Ectodermal cell (in vitro differentiated cells): ENCODE data around the gene FAHD2A. TPM values are rescaled to one million over a fixed set of nuclear protein-coding genes. Genes with fewer than 3 reads are reported as not detected.
"Not testable (repeated sequence)": the region's sequence is repeated elsewhere in the genome, so short reads cannot be mapped to it uniquely, and the experiment has no call there.

Experiments
- H3K27ac ChIP-seq: 2 replicates; pipeline ENCODE4 v1.7.0; 2013; ENCODE audit warnings: mild to moderate bottlenecking, low read depth, low read length; ENCODE audit not compliant: insufficient read depth, poor library complexity, severe bottlenecking
- H3K27me3 ChIP-seq: 2 replicates; pipeline ENCODE4 v1.7.0; 2013; ENCODE audit warnings: mild to moderate bottlenecking, low read length; ENCODE audit not compliant: insufficient read depth, control insufficient read depth, poor library complexity, severe bottlenecking
- H3K36me3 ChIP-seq: one replicate; pipeline ENCODE4 v1.7.0; 2013; ENCODE audit warnings: low read length; ENCODE audit not compliant: control insufficient read depth, insufficient read depth
- H3K4me1 ChIP-seq: one replicate; pipeline ENCODE4 v1.7.0; 2013; ENCODE audit warnings: low read length; ENCODE audit not compliant: control insufficient read depth, insufficient read depth
- H3K4me3 ChIP-seq: 2 replicates; pipeline ENCODE4 v1.7.0; 2013; ENCODE audit warnings: low read depth, low read length, control low read depth; ENCODE audit not compliant: insufficient read depth
- H3K9me3 ChIP-seq: 2 replicates; pipeline ENCODE4 v1.7.0; 2013; ENCODE audit warnings: mild to moderate bottlenecking, low read length, moderate library complexity; ENCODE audit not compliant: control insufficient read depth
- WGBS, 2 experiments: methylation state at CpG; one replicate each; pipeline ENCODE4 v1.1.7; 2013; ENCODE audit warnings: missing lambda C conversion rate in 2 of 2; 5-methylcytosine and 5-hydroxymethylcytosine counted together
- polyA plus RNA-seq, 4 experiments: library from polyadenylated mRNA; stranded (reverse); fragments of 50-300 nt; gene quantifications; one replicate each; pipeline ENCODE4 v1.2.3, GENCODE V29; 2013

The FAHD2A gene
- 27.4 TPM for polyA plus RNA-seq (2013, experiment 1 of 4)
- polyA plus RNA-seq (2013, experiment 2 of 4), result 26.5 TPM
- polyA plus RNA-seq (2013, experiment 3 of 4), result 25.3 TPM
- polyA plus RNA-seq (2013, experiment 4 of 4), result 28.1 TPM

- no peaks in the 10 kb centered on the region for H3K27me3 ChIP-seq
- H3K27ac ChIP-seq, result no peak within 1 kb of the TSS
- no peaks in the 10 kb centered on the region for H3K9me3 ChIP-seq
- H3K36me3 ChIP-seq, result no peaks in the 10 kb centered on the region
- WGBS, 2 experiments, result 0 to 1% methylated on average over 64 of the region's 64 CpGs
- H3K4me1 ChIP-seq, result peaks cover under 1% of the 10 kb centered on the region
- H3K4me3 ChIP-seq, result peak within 1 kb of the TSS; percentile 67
Observed at GRCh38 chr2:95402370-95403203, at the start of gene FAHD2A. Gene FAHD2A (plus strand): TSS chr2:95402708. CDS start chr2:95405559, 2,851 bp downstream.

- no peaks in the 10 kb centered on the region for H3K36me3 ChIP-seq
- no peak overlapping the region for H3K27ac ChIP-seq
- H3K4me3 ChIP-seq, result no peak overlapping the region
- peaks cover 12% of the 10 kb centered on the region for H3K27me3 ChIP-seq
- no peaks in the 10 kb centered on the region for H3K4me1 ChIP-seq
- H3K9me3 ChIP-seq, result no peaks in the 10 kb centered on the region
- WGBS, 2 experiments, result 89 to 90% methylated on average over 10 of the region's 10 CpGs
Observed at GRCh38 chr2:95353055-95353575, 49.4 kb upstream of the FAHD2A start.

GRCh38 chr2:95353613-95354468 lies 48.7 kb upstream of the FAHD2A start:
- Histone ChIP-seq H3K36me3 (no peaks in the 10 kb centered on the region), H3K27me3 (peaks cover 4% of the 10 kb centered on the region), H3K4me3 (no peak overlapping the region), H3K9me3 (no peaks in the 10 kb centered on the region), H3K27ac (no peak overlapping the region), H3K4me1 (no peaks in the 10 kb centered on the region)
- WGBS, 2 experiments, result 88 to 90% methylated on average over 22 of the region's 22 CpGs

GRCh38 chr2:95354469-95354901 lies 48.0 kb upstream of the FAHD2A start:
- H3K9me3 ChIP-seq, result no peaks in the 10 kb centered on the region
- no peaks in the 10 kb centered on the region for H3K27me3 ChIP-seq
- no peak overlapping the region for H3K27ac ChIP-seq
- H3K4me3 ChIP-seq, result no peak overlapping the region
- H3K36me3 ChIP-seq, result no peaks in the 10 kb centered on the region
- WGBS, 2 experiments, result 94 to 96% methylated on average over 4 to 5 of the region's 5 CpGs
- no peaks in the 10 kb centered on the region for H3K4me1 ChIP-seq

GRCh38 chr2:95354925-95355324 lies 47.6 kb upstream of the FAHD2A start:
- no peaks in the 10 kb centered on the region for H3K9me3 ChIP-seq
- 92 to 94% methylated on average over 7 of the region's 8 CpGs for WGBS, 2 experiments

GRCh38 chr2:95355486-95355885 lies 47.0 kb upstream of the FAHD2A start:
- not testable (repeated sequence) for H3K36me3 ChIP-seq, H3K9me3 ChIP-seq, H3K27me3 ChIP-seq, H3K4me3 ChIP-seq, H3K4me1 ChIP-seq, H3K27ac ChIP-seq
- 88 to 100% methylated on average over 1 to 3 of the region's 5 CpGs for WGBS, 2 experiments

More at GRCh38 chr2:95354925-95355324, 47.6 kb upstream of the FAHD2A start:
- Histone ChIP-seq H3K27me3 (no peaks in the 10 kb centered on the region), H3K4me1 (no peaks in the 10 kb centered on the region), H3K4me3 (no peak overlapping the region), H3K27ac (no peak overlapping the region), H3K36me3 (no peaks in the 10 kb centered on the region)

GRCh38 chr2:95356821-95357700 lies 45.4 kb upstream of the FAHD2A start:
- Histone ChIP-seq H3K36me3 (no peaks in the 10 kb centered on the region), H3K4me1 (no peaks in the 10 kb centered on the region), H3K27me3 (no peaks in the 10 kb centered on the region), H3K27ac (no peak overlapping the region), H3K4me3 (no peak overlapping the region), H3K9me3 (no peaks in the 10 kb centered on the region)
- 89 to 90% methylated on average over 11 to 12 of the region's 12 CpGs for WGBS, 2 experiments

GRCh38 chr2:95357717-95358280 lies 44.7 kb upstream of the FAHD2A start:
- no peaks in the 10 kb centered on the region for H3K9me3 ChIP-seq
- H3K36me3 ChIP-seq, result no peaks in the 10 kb centered on the region
- no peaks in the 10 kb centered on the region for H3K27me3 ChIP-seq
- H3K27ac ChIP-seq, result no peak overlapping the region
- 92% methylated on average over 6 of the region's 6 CpGs for WGBS, 2 experiments
- H3K4me1 ChIP-seq, result no peaks in the 10 kb centered on the region
- no peak overlapping the region for H3K4me3 ChIP-seq

- whole genome bisulfite sequencing, 2 experiments, result 80 to 84% methylated on average over 3 of the region's 3 CpGs
- Histone ChIP-seq H3K4me3 (no peak overlapping the region), H3K36me3 (no peaks in the 10 kb centered on the region), H3K9me3 (no peaks in the 10 kb centered on the region), H3K4me1 (no peaks in the 10 kb centered on the region), H3K27me3 (no peaks in the 10 kb centered on the region), H3K27ac (no peak overlapping the region)
Observed at GRCh38 chr2:95359031-95359430, 43.5 kb upstream of the FAHD2A start.
